NK-92 treated with Interleukin-12 subunit alpha and Interleukin-12 subunit beta, amount 100 ng/mL, for 24 hours (cell line): Measurements from ENCODE around the gene ZNF143.
"Not testable (repeated sequence)": the region's sequence is repeated elsewhere in the genome, so short reads cannot be mapped to it uniquely, and the experiment has no call there.

Experiments
- DNase-seq: peaks from one replicate; lab custom pipeline; 2025; lab: John Stamatoyannopoulos, UW

Gene ZNF143

DNA sequence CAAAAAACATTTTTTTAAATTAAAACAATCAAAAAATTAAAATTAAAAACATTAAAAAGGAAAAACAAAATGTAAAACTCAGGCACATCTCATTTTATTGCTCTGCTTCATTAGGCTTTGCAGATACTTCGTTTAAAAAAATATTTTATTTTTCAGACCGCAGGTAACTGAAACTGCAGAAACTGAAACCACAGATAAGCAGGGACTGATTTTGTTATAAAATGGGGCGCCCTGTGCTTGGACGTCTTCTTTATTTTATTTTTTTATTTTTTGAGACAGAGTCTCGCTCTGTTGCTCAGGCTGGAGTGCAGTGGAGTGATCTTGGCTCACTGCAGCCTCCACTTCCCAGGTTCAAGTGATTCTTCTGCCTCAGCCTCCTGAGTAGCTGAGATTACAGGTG is 88.4 kb downstream of the ZNF143 start:
- DNase-seq = not testable (repeated sequence)

DNA sequence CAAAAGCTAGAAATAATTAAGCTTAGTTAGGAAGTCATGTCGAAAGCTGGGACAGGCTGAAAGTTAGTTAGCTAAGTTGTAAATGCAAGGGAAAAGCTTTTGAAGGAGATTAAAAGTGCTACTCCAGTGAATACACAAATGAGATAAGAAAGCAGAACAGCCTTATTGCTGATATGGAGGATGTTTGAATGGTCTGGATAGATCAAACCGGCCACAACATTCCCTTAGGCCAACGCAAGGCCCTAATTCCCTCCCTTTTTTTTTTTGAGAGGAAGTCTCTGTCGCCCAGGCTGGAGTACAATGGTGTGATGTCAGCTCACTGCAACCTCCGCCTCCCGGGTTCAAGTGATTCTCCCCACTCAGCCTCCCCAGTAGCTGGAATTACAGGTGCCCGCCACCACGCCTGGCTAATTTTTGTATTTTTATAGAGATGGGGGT is 89.4 kb downstream of the ZNF143 start:
- no peak for DNase-seq

DNA sequence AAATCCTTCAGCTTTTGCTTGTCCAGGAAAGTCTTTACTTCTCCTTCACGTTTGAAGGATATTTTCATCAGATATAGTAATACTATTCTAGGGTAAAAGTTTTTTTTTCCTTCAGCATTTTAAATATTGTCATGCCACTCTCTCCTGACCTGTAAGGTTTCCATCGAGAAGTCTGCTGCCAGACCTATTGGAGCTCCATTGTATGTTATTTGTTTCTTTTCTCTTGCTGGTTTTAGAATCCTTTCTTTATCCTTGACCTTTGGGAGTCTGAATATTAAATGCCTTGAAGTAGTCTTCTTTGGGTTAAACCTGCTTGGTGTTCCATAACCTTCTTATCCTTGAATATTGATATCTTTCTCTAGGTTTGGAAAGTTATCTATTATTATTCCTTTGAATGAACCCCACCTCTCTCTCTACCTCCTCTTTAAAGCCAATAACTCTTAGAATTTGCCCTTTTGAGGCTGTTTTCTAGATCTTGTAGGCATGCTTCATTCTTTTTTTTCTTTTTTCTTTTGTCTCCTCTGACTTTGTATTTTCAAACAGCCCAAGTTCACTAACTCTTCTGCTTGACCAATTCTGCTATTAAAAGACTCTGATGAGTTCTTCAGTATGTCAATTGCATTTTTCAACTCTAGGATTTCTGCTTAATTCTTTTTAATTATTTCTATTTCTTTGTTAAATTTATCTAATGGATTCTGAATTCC is 100.6 kb downstream of the ZNF143 start:
- no peak for DNase-seq

DNA sequence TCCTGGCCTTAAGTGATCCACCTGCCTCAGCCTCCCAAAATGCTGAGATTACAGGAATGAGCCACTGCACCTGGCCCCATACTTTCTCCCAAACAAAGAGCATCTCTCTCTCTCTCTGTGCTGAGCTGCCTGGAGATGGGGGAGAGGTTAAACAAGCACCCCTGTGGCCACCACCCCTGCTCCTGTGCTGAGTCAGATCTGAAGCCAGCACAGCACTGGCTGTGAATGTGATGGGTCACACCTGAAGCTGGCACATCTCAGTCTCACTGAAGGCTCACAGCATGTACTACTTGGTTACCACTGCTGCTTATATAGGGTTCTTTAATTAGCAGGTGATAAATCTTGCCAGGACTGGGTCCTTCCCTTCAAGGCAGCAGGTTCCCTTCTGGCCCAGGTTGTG is 101.9 kb downstream of the ZNF143 start:
- no peak for DNase-seq

DNA sequence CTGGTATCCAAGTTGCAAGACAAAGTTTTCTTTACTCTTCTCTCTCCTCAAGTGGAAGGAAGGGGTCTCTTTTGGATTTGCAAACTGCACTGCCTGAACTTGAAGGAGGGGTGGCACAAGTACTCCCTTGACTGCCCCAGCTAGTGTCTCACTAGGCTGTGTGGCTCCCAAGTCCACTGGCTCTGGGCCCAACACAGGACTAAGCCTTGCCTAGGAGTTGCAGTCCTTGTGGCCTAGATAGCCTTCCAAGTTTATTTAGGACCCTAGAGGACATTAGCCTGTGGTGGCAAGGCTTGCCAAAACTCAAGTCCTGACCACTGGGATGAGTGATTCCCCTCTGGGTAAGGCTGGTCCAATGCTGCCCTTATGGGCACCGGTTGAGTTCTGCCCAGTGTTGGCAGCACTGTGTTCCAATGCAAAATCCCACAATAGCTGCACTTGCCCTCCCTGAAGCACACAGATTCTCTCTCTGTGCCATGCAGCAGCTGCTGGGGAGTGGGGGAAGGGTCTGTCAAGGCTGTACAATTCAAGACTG is 102.5 kb downstream of the ZNF143 start:
- no peak for DNase-seq

DNA sequence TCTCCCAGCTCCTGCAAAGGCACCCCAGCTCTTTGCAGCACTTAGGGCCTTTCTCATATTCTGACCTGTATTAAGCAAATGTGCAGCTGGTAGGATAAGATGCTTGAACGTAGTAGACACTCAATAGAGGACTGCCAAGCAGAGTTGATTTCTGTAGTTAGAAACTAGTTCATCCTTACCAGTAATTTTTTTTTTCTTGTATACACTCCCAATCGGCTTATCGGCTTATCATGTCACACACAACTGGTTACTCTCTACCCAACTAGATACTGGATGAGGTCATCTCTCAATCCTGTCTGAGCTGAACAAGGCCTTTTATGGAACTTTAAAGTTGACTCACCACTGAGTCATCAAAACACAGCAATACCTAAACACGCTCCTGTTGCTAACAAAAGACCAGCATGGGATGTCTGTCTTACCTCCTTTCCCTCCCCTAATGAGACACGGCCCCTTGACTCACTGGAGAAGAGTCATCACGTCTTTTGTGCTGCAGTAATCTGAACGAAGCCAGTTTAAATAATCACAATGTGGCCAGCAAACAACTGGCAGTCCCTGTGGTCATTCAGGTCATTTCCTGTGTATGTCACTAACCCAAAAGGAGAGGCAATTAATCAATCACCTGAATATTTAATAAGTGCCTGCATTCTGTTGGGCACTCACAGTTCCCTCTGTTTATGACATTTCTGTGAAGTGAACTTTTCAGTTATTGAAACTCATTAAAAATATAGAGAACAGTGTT is 105.2 kb downstream of the ZNF143 start:
- peak; percentile 52 for DNase-seq

DNA sequence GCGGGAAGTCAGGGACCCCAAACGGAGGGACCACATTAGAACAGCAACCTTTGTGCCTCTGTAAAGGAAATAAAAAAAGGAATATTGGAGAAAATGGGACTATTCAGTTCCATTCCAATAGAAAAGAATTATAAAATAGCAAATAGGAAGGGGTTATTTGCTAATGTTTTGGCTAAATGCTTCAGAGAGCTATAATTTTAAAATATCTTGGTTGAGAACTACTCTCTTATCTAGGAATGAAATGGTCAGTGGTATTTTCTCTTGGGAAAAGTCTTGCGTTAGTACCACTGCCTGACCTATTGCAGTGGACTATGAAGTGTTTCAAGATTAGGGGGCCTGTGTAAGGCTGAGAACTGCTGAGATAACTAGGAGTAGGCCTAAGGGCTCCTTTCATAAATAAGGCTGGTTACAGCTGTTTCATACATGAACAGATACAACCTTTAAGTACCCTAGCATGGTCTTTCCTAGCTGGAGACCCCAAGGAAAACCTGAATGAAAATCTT is 105.8 kb downstream of the ZNF143 start:
- DNase-seq = no peak

DNA sequence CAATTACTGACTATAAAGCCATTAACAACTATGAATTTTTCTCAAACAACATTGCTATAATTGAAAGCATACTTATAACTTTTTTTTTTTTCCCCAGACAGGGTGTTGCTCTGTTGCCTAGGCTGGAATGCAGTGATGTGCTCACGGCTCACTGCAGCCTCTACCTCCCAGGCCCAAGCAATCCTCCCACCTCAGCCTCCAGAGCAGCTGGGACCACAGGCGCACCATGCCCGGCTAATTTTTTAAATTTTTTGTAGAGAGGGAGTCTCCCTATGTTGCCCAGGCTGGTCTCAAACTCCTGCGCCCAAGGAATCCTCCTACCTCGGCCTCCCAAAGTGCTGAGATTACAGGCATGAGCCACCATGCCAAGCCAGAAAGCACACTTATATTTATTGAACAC is 106.6 kb downstream of the ZNF143 start:
- DNase-seq = no peak

DNA sequence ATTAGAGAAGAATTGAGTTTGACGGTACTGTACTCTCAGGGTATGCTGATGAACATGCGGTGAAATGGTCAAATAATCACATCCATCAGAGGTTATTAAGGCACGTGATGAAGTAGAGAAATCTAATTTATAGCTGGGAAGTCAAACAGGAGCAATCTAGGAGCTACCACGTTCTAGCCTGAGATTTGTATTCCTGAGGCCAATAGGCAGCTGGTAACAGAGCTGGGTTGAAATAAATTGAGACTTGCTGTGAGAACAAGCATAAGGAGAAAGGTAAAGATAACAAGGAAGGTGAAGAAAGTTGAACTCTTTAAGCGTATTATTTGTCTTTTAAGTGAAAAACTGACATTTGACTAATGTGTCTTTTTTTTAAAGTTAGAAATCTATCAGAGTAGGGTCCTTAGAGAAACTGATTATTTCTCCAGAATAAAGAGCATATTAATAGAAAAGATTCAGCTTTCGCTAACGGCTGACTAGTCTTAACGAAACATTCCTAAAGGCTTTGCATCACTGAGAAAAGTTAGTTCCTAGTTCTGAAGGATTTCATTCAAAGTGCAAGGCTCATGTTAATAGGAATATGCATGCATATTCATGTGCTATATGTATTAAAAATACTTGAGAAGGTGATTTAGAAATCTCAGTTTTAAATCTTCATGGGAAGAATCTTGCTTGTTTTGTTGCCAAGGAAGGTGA is 107.5 kb downstream of the ZNF143 start:
- DNase-seq = no peak

DNA sequence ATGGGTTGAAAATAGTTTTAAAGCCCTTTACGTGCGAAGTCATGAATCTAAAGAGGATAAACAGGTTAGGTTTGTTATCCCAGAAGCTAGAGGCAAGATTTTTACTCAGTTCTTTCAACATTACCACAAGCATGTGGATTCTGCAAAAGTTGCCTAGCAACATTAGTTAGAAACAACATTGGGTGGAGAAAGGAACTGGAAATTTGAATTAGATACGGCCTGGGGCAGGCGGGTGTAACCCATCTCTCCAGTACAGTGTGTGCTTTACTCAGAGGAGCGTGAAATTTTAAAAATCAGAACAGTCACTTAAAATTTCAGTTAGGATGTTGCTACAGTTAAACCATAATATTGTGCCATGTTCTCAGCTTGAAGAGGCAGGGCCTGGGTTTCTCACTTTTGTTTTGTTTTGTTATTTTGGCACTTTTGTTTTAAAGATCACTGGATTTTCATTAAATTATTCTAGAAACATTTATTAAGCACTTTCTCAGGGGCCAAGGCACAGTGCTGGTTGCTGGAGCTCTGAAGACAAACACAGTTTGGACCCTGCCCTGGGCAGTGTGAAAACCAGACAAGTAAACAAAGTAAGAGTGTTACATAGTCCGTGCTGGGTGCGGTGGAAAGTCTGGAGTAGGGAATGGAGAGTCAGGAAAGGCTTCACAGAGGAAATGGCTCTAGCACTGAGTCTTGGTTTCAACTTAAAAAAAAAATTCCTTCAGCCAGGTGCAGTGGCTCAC is 108.2 kb downstream of the ZNF143 start:
- DNase-seq = no peak

DNA sequence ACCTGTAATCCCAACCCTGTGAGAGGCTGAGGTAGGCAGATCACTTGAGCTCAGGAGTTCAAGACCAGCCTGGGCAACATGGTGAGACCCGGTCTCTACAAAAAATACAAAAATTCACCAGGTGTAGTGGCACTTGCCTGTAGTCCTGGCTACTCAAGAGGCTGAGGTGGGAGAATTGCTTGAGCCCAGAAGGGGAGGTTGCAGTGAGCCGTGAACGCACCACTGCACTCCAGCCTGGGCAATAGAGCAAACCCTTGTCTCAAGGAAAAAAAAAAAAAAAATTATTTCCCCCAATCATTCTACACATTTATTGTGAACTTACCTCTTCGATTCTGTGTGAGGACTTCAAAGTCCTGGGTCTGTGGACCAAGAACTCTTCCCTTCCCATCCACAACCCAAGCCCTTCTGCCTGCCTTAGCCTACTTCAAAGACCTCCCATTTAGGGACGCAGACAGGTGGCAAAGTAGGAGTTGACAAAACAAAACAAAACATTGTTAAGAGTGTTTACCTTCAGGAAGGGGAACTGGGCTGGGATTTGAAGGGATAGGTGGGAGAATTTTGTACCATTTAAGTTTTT is 108.9 kb downstream of the ZNF143 start:
- no peak for DNase-seq

DNA sequence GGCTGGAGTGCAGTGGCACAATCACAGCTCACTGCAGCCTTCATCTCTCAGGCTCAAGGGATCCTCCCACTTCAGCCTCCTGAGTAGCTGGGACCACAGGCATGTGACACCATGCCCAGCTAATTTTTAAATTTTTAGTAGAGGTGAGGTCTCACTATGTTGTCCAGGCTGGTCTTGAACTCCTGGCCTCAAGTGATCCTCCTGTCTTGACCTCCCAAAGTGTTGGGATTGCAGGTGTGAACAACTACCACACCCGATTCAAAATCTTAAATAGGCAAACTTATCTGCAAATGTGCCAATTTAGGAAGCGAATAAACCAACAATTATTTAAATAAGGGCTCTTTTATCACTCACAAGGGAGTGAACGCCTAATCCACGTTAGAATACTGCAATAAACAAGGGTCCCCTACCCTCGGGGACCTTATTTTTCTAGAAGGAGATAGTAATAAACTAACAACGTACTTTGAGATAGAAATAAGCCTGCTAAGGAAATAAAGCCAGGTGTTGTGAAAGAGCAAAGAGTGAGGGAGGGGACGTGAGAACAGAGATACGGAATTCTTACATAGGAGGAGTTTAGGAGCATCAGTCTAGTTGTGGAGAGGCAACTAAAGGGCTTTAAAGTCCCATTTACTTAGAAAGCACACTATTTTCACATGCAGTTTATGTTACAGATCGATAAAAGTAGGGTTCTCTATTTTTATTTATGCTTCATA is 109.7 kb downstream of the ZNF143 start:
- DNase-seq = no peak

DNA sequence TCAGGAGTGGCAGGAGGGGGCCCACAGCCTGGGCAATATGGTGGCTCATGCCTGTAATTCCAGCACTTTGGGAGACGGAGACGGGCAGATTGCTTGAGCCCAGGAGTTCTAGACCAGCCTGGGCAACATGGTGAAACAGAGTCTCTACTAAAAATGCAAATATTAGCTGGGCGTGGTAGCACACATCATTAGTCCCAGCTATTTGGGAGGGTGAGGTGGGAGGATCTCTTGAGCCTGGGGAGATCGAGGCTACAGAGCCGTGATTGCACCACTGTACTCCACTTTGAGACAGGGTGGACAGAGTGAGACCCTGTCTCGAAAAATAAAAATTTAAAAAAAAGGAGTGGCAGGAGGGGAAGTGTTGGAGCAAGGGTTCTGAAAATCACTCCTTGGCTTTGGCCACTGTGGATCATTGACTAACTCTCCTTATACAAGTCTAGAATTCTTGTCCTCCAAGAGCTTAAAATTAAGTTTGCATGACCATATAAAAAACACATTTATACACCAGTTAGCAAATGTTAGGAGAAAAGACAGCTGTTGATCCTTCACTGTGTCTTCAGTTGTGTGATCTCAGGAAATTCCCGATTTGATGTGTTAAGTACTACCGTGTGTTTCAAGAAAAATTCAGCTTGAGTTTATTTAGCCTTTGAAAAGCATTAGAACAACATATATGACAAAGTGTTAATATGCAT is 110.4 kb downstream of the ZNF143 start:
- no peak for DNase-seq

DNA sequence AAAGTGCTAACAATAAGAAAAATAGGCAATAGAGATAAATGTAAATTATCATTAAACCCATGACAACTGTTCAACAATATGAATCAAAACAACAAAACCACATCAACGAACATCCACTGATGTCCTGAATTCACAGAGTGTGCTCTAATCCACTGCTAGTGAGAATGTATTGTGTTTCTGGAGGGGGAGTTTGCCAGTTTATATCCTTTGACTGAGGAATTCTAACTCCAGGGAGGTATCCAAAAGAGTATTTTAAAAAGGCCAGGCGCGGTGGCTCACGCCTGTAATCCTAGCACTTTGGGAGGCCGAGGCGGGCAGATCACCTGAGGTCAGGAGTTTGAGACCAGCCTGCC is 110.9 kb downstream of the ZNF143 start:
- DNase-seq = no peak

DNA sequence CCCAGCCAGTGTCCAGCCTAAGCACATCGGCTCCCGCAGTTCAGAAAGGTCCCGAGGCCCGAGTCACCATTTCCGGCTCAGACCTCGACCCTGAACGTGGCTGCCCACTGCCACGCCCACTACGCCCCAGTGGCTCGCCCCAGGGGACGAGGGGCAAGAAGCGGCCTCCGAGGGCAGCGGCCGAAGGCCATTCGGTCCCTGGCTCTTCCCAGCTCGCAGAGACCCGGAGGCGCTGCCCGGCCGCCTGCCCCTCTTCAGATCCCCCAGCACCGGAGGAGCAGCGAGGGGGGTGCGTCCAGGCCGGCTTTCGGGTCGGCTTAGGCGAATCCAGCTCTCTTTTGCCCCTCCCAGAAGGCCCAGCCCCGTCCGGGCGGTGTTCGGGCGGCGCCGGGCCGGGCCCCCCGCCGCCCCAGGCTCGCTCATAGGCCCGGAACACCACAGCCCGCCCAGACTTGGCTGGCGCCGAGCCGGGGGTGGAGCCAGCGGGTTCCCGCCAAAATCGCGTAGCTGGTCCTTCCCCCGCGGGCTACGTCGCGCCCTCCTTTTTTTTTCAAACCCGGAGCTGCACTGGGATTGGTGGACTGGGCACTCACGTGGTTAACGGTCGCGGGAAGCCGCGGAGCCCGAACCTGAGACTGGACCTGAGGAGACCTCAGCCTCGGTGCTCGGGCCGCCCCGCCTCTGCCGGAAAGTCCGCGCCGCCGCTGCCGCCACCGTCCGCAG is 112.4 kb downstream of the ZNF143 start, which contains the start of gene WEE1:
TSS of gene WEE1 (plus strand) at position 619 of the 723 bp plus-strand sequence. CDS start 264 bp downstream, outside the sequence.
- DNase-seq = peak; percentile 98

DNA sequence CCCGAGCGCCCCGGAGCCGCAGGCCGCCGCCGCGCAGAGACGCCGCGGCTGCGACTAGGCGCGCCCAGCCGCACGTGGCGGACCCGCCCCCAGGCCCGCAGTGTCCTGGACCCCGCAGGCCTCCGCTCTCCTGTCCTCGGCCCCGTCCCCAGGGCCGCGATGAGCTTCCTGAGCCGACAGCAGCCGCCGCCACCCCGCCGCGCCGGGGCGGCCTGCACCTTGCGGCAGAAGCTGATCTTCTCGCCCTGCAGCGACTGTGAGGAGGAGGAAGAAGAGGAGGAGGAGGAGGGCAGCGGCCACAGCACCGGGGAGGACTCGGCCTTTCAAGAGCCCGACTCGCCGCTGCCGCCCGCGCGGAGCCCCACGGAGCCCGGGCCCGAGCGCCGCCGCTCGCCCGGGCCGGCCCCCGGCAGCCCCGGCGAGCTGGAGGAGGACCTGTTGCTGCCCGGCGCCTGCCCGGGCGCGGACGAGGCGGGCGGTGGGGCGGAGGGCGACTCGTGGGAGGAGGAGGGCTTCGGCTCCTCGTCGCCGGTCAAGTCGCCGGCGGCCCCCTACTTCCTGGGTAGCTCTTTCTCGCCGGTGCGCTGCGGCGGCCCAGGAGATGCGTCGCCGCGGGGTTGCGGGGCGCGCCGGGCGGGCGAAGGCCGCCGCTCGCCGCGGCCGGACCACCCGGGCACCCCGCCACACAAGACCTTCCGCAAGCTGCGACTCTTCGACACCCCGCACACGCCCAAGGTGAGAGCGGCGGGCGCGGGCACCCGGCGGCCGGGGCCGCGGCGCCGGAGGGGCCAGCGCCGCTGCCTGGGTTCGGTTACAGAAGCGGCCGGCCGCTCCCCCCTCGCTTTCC is 113.2 kb downstream of the ZNF143 start:
- peak; percentile 47 for DNase-seq

DNA sequence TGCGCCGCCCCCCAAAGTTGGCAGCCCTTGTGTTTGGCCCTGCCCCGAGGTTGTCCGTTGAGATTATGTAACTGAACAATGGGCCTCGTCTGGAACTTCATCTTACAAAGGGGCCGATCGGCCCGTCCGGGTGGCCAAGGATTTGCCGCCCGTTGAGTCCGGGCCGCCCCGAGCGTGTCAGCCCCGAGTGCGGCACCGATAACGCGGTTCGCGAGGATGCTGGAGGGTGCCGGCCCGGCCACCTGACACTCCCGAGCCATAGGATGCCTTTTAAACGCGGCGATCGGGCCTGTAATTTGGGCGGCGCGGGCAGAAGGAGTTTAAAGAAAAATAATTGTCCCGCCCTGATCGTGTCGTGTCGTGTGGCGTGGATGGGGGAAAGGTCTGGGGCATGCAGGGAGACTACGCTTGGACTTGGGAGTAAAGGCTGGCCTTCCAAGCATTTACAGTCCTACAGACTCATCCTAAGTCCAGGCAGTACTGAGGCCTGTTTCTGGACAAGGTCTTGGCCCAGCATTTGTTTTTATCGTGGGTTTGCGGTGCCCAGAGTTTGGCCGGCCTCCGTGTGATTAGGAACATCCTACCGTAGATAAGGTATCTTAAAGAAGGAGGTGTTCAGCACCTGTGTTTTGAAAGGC is 113.9 kb downstream of the ZNF143 start:
- DNase-seq = peak; percentile 46
